Sigmoid colon (tissue), 4 donors: Measurements from ENCODE around the gene ZCCHC14.

Source experiments
- CTCF ChIP-seq, 4 experiments: fragments of 450-650 bp in 3 of 4; fragments of 200-600 bp in 1 of 4; IDR thresholded peaks; one replicate each; pipeline ENCODE4 v1.5.1; 2016 to 2019; ENCODE audit warnings: antibody characterized with exemption in 4 of 4, mild to moderate bottlenecking in 3 of 4, moderate library complexity in 2 of 4
- EP300 ChIP-seq, 4 donors: sonication (generic); formaldehyde crosslinking; IDR thresholded peaks; one replicate each; pipeline ENCODE4 v1.6.1; 2017; ENCODE audit warnings: antibody characterized with exemption in 4 of 4
- POLR2AphosphoS5 ChIP-seq, 4 donors: sonication (generic); formaldehyde crosslinking; IDR thresholded peaks; one replicate each; pipeline ENCODE4 v1.6.1; 2017; ENCODE audit warnings: antibody characterized with exemption in 4 of 4

- TF ChIP-seq CTCF (IDR thresholded peaks at IDR 0.05) (no peak), POLR2AphosphoS5 (IDR thresholded peaks at IDR 0.05) (no peak), EP300 (IDR thresholded peaks at IDR 0.05) (no peak)
These were observed 33.6 kb upstream of the ZCCHC14 start for GRCh38 chr16:87526238-87526947.
